A549 (cell line): ENCODE measurements around the gene PARD3B. TPM values are rescaled to one million over a fixed set of nuclear protein-coding genes. Genes with fewer than 3 reads are reported as not detected.

ENCODE experiments used
- ATAC-seq, 2 experiments: fragments of 200-7000 bp in 1 of 2; fragments of >200 bp in 1 of 2; cut with Nextera tagmentation in 1 of 2; cut with Tn5 transposase in 1 of 2; 3 replicates each; pipeline versions ENCODE4 v1.8.0 to v1.9.1; 2018 to 2020; ENCODE audit warnings: mild to moderate bottlenecking in 1 of 2, moderate library complexity in 1 of 2
- CTCF ChIA-PET: fragments of 300-600 bp; sonication (Branson Sonifier 250); formaldehyde crosslinking; extraction: SDS; loops from one replicate; lab custom pipeline; 2021; ENCODE audit warnings: antibody characterized with exemption, inconsistent platforms; lab: Yijun Ruan, JAX
- POLR2A ChIA-PET: fragments of 350-600 bp; formaldehyde crosslinking; extraction: SDS; loops from one replicate; lab custom pipeline; 2021; ENCODE audit warnings: antibody characterized with exemption, inconsistent platforms; lab: Yijun Ruan, JAX
- DNase-seq, 2 experiments: peaks; one replicate each; pipeline versions ENCODE4 v3.0.0 to v3.0.0-alpha.2; 2011 to 2016; ENCODE audit warnings: low read depth in 1 of 2, low spot score in 1 of 2
- FAIRE-seq: peaks from 2 replicates; lab custom pipeline; 2011; peaks lifted over from hg19 to GRCh38; lab: Jason Lieb, UNC
- H3K27ac ChIP-seq, 2 experiments: fragments of >200 bp; sonication (Bioruptor Twin); formaldehyde crosslinking; 3 replicates each; pipeline ENCODE4 v1.5.1; 2016 to 2017
- H3K4me1 ChIP-seq: fragments of >200 bp; sonication (Bioruptor Twin); formaldehyde crosslinking; 3 replicates; pipeline ENCODE4 v1.6.1; 2016
- H3K4me2 ChIP-seq: fragments of >200 bp; sonication (Bioruptor Twin); formaldehyde crosslinking; 3 replicates; pipeline ENCODE4 v1.6.1; 2016
- H3K4me3 ChIP-seq: fragments of >200 bp; sonication (Bioruptor Twin); formaldehyde crosslinking; 3 replicates; pipeline ENCODE4 v1.5.1; 2016
- H3K9me3 ChIP-seq: fragments of >200 bp; sonication (Bioruptor Twin); formaldehyde crosslinking; 3 replicates; pipeline ENCODE4 v1.6.1; 2016
- BCL3 ChIP-seq: fragments of >200 bp; sonication (Bioruptor Twin); formaldehyde crosslinking; IDR thresholded peaks from 3 replicates; pipeline ENCODE4 v1.6.1; 2016
- CBX2 ChIP-seq: fragments of 200-600 bp; sonication (generic); IDR thresholded peaks from 2 replicates; pipeline ENCODE4 v1.6.1; 2016; ENCODE audit warnings: low read depth, mild to moderate bottlenecking, borderline replicate concordance
- CBX8 ChIP-seq: fragments of 200-600 bp; sonication (generic); IDR thresholded peaks from 2 replicates; pipeline ENCODE4 v1.6.1; 2016
- CEBPB ChIP-seq, 2 experiments: fragments of >200 bp in 1 of 2; sonication (Bioruptor Twin) in 1 of 2; formaldehyde crosslinking in 1 of 2; IDR thresholded peaks; 2 replicates each; pipeline ENCODE4 v1.6.1; 2012 to 2016
- CHD2 ChIP-seq: fragments of 150-350 bp; IDR thresholded peaks from 2 replicates; pipeline ENCODE4 v1.6.1; 2014; ENCODE audit warnings: low read length; ENCODE audit not compliant: partially characterized antibody
- CHD4 ChIP-seq: fragments of 200-600 bp; sonication (generic); IDR thresholded peaks from 2 replicates; pipeline ENCODE4 v1.6.1; 2016; ENCODE audit warnings: antibody characterized with exemption, mild to moderate bottlenecking, borderline replicate concordance
- EHMT2 ChIP-seq: fragments of 200-600 bp; sonication (generic); IDR thresholded peaks from 2 replicates; pipeline ENCODE4 v1.6.1; 2016; ENCODE audit warnings: antibody characterized with exemption, low read depth, mild to moderate bottlenecking, moderate library complexity
- EP300 ChIP-seq, 2 experiments: fragments of >200 bp; sonication (Bioruptor Twin); formaldehyde crosslinking; IDR thresholded peaks; 2 replicates in 1 of 2; 3 replicates in 1 of 2; pipeline ENCODE4 v1.6.1; 2016 to 2017
- ESRRA ChIP-seq: fragments of 150-350 bp; IDR thresholded peaks from 2 replicates; pipeline ENCODE4 v1.6.1; 2014; ENCODE audit warnings: mild to moderate bottlenecking, low read length, borderline replicate concordance
- FOSB ChIP-seq: fragments of 250-450 bp; sonication (Bioruptor Pico); IDR thresholded peaks from 2 replicates; pipeline ENCODE4 v1.5.0; 2020; ENCODE audit warnings: mild to moderate bottlenecking, moderate library complexity
- FOSL2 ChIP-seq, 2 experiments: fragments of 450-650 bp in 1 of 2; fragments of >200 bp in 1 of 2; sonication (Bioruptor Twin) in 1 of 2; formaldehyde crosslinking; IDR thresholded peaks; 2 replicates each; pipeline versions ENCODE4 v1.5.0 to v1.6.1; 2016 to 2020; ENCODE audit warnings: mild to moderate bottlenecking in 1 of 2, moderate library complexity in 1 of 2
- FOXS1 ChIP-seq: fragments of 250-450 bp; sonication (Bioruptor Pico); IDR thresholded peaks from 2 replicates; pipeline ENCODE4 v1.5.0; 2020; ENCODE audit warnings: mild to moderate bottlenecking, moderate library complexity
- HEYL ChIP-seq: fragments of 250-450 bp; sonication (Bioruptor Pico); IDR thresholded peaks from 2 replicates; pipeline ENCODE4 v1.8.0; 2021; ENCODE audit warnings: mild to moderate bottlenecking, moderate library complexity
- HOXA7 ChIP-seq: fragments of 250-450 bp; sonication (Bioruptor Pico); IDR thresholded peaks from 2 replicates; pipeline ENCODE4 v1.5.0; 2020; ENCODE audit warnings: mild to moderate bottlenecking, moderate library complexity
- HOXB5 ChIP-seq: fragments of 250-450 bp; sonication (Bioruptor Pico); IDR thresholded peaks from 2 replicates; pipeline ENCODE4 v1.5.0; 2020; ENCODE audit warnings: mild to moderate bottlenecking, moderate library complexity
- JUNB ChIP-seq: fragments of >200 bp; sonication (Bioruptor Twin); formaldehyde crosslinking; IDR thresholded peaks from 2 replicates; pipeline ENCODE4 v1.6.1; 2016
- MAX ChIP-seq: IDR thresholded peaks from 2 replicates; pipeline ENCODE4 v1.6.1; 2012
- NR3C1 ChIP-seq: fragments of >200 bp; sonication (Bioruptor Twin); formaldehyde crosslinking; IDR thresholded peaks from 3 replicates; pipeline ENCODE4 v1.6.1; 2017
- PBX3 ChIP-seq: IDR thresholded peaks from 2 replicates; pipeline ENCODE4 v1.6.1; 2012
- PHF8 ChIP-seq: fragments of 200-600 bp; sonication (generic); IDR thresholded peaks from 2 replicates; pipeline ENCODE4 v1.6.1; 2016; ENCODE audit warnings: low read depth, mild to moderate bottlenecking, antibody characterized with exemption, moderate library complexity, borderline replicate concordance
- POLR2AphosphoS2 ChIP-seq: conservative IDR thresholded peaks from 2 replicates; pipeline ENCODE4 v1.6.1; 2012; ENCODE audit warnings: low read length, improper control_type of control experiment, inconsistent platforms
- RARB ChIP-seq: fragments of 250-450 bp; sonication (Bioruptor Pico); IDR thresholded peaks from 2 replicates; pipeline ENCODE4 v1.8.0; 2021; ENCODE audit warnings: mild to moderate bottlenecking, moderate library complexity
- RCOR1 ChIP-seq: fragments of 150-350 bp; IDR thresholded peaks from 2 replicates; pipeline ENCODE4 v1.6.1; 2014; ENCODE audit warnings: antibody characterized with exemption, low read length, low read depth
- RNF2 ChIP-seq: fragments of 200-600 bp; sonication (generic); IDR thresholded peaks from 2 replicates; pipeline ENCODE4 v1.6.1; 2016; ENCODE audit warnings: low read depth, mild to moderate bottlenecking, antibody characterized with exemption, moderate library complexity, borderline replicate concordance
- SREBF2 ChIP-seq: fragments of 450-650 bp; IDR thresholded peaks from 2 replicates; pipeline ENCODE4 v1.6.1; 2014; ENCODE audit warnings: mild to moderate bottlenecking, moderate library complexity
- TP53 ChIP-seq: fragments of 250-450 bp; sonication (Bioruptor Pico); IDR thresholded peaks from 2 replicates; pipeline ENCODE4 v1.5.0; 2021; ENCODE audit warnings: mild to moderate bottlenecking, moderate library complexity
- ZFP36 ChIP-seq: fragments of 450-650 bp; IDR thresholded peaks from 2 replicates; pipeline ENCODE4 v1.6.1; 2014; ENCODE audit warnings: borderline replicate concordance; ENCODE audit not compliant: partially characterized antibody
- ZNF302 ChIP-seq: fragments of 250-450 bp; sonication (Bioruptor Pico); IDR thresholded peaks from 2 replicates; pipeline ENCODE4 v1.9.0; 2021; ENCODE audit warnings: inconsistent platforms, mild to moderate bottlenecking, moderate library complexity
- WGBS: methylation state at CpG from one replicate; pipeline ENCODE4 v1.1.6; 2017; ENCODE audit errors: missing lambda C conversion rate; 5-methylcytosine and 5-hydroxymethylcytosine counted together
- polyA plus RNA-seq, 4 experiments: library from polyadenylated mRNA; depleted of rRNA in 3 of 4; stranded (reverse); fragments of >200 nt; fragmentation: RNase III in 1 of 4; extraction: RNeasy Plus Mini Kit Qiagen cat#74134 plus additional on column Dnase treatment in 1 of 4; gene quantifications; 2 replicates in 3 of 4; 3 replicates in 1 of 4; pipeline ENCODE4 v1.2.3, GENCODE V29; 2011 to 2017
- TF ChIP-seq, protein P1 (sequence below): fragments of 250-450 bp; sonication (Bioruptor Pico); IDR thresholded peaks from 2 replicates; pipeline ENCODE4 v1.5.0; 2020; ENCODE audit warnings: low read depth, mild to moderate bottlenecking, moderate library complexity
- TF ChIP-seq, protein P2 (sequence below): fragments of 450-650 bp; IDR thresholded peaks from 2 replicates; pipeline ENCODE4 v1.6.1; 2014; ENCODE audit warnings: antibody characterized with exemption

PARD3B gene
- polyA plus RNA-seq, 2 of the 4 experiments (the other 2 are of a cell fraction) = 1.2 to 2.4 TPM

GRCh38 chr2:205438241-205438640 lies 893.0 kb downstream of the PARD3B start:
- ChIA-PET POLR2A (no interaction called here), CTCF (no interaction called here)
- Histone ChIP-seq H3K9me3 (peaks cover 2% of the 10 kb centered on the region; the same call in 1 of the 3 replicates), H3K4me3 (no peak overlapping the region), H3K27ac (no peak overlapping the region), H3K4me2 (no peak overlapping the region), H3K4me1 (no peaks in the 10 kb centered on the region)
- DNase-seq (no peak), FAIRE-seq (no peak), ATAC-seq (no peak)
- TF ChIP-seq FOSB (CRISPR knock-in tag) = no peak
- no peak for TF ChIP-seq POLR2AphosphoS2
- no peak for TF ChIP-seq PHF8
- TF ChIP-seq HOXA7 (CRISPR knock-in tag) = no peak
- TF ChIP-seq SREBF2 = no peak
- no peak for TF ChIP-seq CHD4
- TF ChIP-seq, protein P1, sequence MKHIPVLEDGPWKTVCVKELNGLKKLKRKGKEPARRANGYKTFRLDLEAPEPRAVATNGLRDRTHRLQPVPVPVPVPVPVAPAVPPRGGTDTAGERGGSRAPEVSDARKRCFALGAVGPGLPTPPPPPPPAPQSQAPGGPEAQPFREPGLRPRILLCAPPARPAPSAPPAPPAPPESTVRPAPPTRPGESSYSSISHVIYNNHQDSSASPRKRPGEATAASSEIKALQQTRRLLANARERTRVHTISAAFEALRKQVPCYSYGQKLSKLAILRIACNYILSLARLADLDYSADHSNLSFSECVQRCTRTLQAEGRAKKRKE (CRISPR knock-in tag) = no peak
- TF ChIP-seq CHD2 = no peak
- TF ChIP-seq ZFP36 = no peak
- TF ChIP-seq MAX = no peak
- TF ChIP-seq CBX8 = no peak
- no peak for TF ChIP-seq RARB (CRISPR knock-in tag)
- TF ChIP-seq HEYL (CRISPR knock-in tag) = no peak
- TF ChIP-seq HOXB5 = no peak
- 17% methylated on average over 2 of the region's 2 CpGs for WGBS

DNA sequence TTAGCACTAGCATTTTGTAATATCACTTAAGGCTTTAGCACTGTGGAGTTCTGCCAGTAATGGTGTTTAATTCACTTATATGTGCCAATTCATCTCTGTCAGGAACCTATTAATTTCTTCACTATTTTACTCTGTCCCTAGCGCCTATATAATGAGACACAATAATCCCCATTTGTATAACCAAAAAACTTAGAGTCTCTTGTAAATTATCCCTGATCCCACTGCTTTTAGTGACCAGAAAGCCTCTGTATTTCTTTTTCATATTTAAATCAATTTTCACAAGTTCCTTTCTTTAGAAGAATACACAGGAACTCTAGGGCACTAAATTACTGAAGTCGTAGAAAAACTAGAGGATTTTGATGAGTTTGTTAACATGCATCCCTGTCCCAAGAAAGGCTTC lies 894.3 kb downstream of the PARD3B start:
- no peak overlapping the region for H3K4me2 ChIP-seq
- H3K4me3 ChIP-seq = no peak overlapping the region
- H3K4me1 ChIP-seq = no peaks in the 10 kb centered on the region
- no peak for TF ChIP-seq EHMT2
- no peak for TF ChIP-seq FOSL2 (IDR thresholded peaks at IDR 0.05)
- no peak for TF ChIP-seq FOSL2 (CRISPR knock-in tag; IDR thresholded peaks at IDR 0.05)
- no peak for TF ChIP-seq RNF2
- TF ChIP-seq CBX8 = no peak
- TF ChIP-seq RCOR1 = no peak
- no peak for TF ChIP-seq POLR2AphosphoS2
- no peak for TF ChIP-seq EP300 (IDR thresholded peaks at IDR 0.05)
- no peak for TF ChIP-seq CBX2
- TF ChIP-seq, protein P2, sequence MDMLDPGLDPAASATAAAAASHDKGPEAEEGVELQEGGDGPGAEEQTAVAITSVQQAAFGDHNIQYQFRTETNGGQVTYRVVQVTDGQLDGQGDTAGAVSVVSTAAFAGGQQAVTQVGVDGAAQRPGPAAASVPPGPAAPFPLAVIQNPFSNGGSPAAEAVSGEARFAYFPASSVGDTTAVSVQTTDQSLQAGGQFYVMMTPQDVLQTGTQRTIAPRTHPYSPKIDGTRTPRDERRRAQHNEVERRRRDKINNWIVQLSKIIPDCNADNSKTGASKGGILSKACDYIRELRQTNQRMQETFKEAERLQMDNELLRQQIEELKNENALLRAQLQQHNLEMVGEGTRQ = no peak
- no peak for TF ChIP-seq HOXB5
- TF ChIP-seq MAX = no peak
- TF ChIP-seq, all 56 proteins: peak for 0
- peaks cover 6% of the 10 kb centered on the region; the same call in 1 of the 3 replicates for H3K9me3 ChIP-seq
- no peak for FAIRE-seq
- POLR2A ChIA-PET = no interaction called here
- DNase-seq = no peak
- WGBS = 27% methylated on average over 2 of the region's 2 CpGs
- CTCF ChIA-PET = no interaction called here
- no peak overlapping the region for H3K27ac ChIP-seq
- no peak for ATAC-seq

- DNase-seq (no peak), FAIRE-seq (no peak), ATAC-seq (no peak)
- no peak overlapping the region for H3K4me3 ChIP-seq
- H3K4me2 ChIP-seq = no peak overlapping the region
- no peak overlapping the region for H3K27ac ChIP-seq
- peaks cover 6% of the 10 kb centered on the region; the same call in 1 of the 3 replicates for H3K9me3 ChIP-seq
- POLR2A ChIA-PET = no interaction called here
- H3K4me1 ChIP-seq = no peaks in the 10 kb centered on the region
- CTCF ChIA-PET = no interaction called here
- no peak for TF ChIP-seq ESRRA
- TF ChIP-seq JUNB = no peak
- TF ChIP-seq FOXS1 (CRISPR knock-in tag) = no peak
- no peak for TF ChIP-seq BCL3
- TF ChIP-seq CEBPB (IDR thresholded peaks at IDR 0.05) = no peak
- no peak for TF ChIP-seq ZFP36
- no peak for TF ChIP-seq NR3C1
- no peak for TF ChIP-seq RNF2
- TF ChIP-seq PBX3 = no peak
- TF ChIP-seq TP53 (CRISPR knock-in tag) = no peak
- no peak for TF ChIP-seq ZNF302 (CRISPR knock-in tag)
These were observed 896.2 kb downstream of the PARD3B start for GRCh38 chr2:205441524-205441923.
